Glutamatergic neuron (in vitro differentiated cells): ENCODE results near the gene SMARCB1. TPM values are rescaled to one million over a fixed set of nuclear protein-coding genes. Genes with fewer than 3 reads are reported as not detected.

Experiments
- DNase-seq: peaks from one replicate; pipeline ENCODE4 v3.0.0; 2022
- H3K27ac Mint-ChIP-seq: one replicate; pipeline ENCODE4 v1.8.0; 2020; ENCODE audit warnings: mild to moderate bottlenecking, mixed read lengths, inconsistent platforms; ENCODE audit not compliant: unreplicated experiment
- H3K27me3 Mint-ChIP-seq: one replicate; pipeline ENCODE4 v1.8.0; 2020; ENCODE audit warnings: mild to moderate bottlenecking, moderate library complexity, mixed read lengths, inconsistent platforms; ENCODE audit not compliant: unreplicated experiment
- H3K36me3 Mint-ChIP-seq: one replicate; pipeline ENCODE4 v1.8.0; 2020; ENCODE audit warnings: mild to moderate bottlenecking, mixed read lengths, inconsistent platforms; ENCODE audit not compliant: unreplicated experiment
- H3K4me1 Mint-ChIP-seq: one replicate; pipeline ENCODE4 v1.8.0; 2020; ENCODE audit warnings: mild to moderate bottlenecking, low read depth, mixed read lengths, inconsistent platforms; ENCODE audit not compliant: unreplicated experiment
- H3K4me3 Mint-ChIP-seq: one replicate; pipeline ENCODE4 v1.8.0; 2020; ENCODE audit warnings: mild to moderate bottlenecking, mixed read lengths, inconsistent platforms; ENCODE audit not compliant: unreplicated experiment
- H3K9me3 Mint-ChIP-seq: one replicate; pipeline ENCODE4 v1.8.0; 2020; ENCODE audit warnings: mild to moderate bottlenecking, moderate library complexity, mixed read lengths, inconsistent platforms; ENCODE audit not compliant: unreplicated experiment
- CTCF ChIP-seq: fragments of 200-600 bp; sonication (generic); IDR thresholded peaks from one replicate; pipeline ENCODE4 v1.5.0; 2021; ENCODE audit not compliant: partially characterized antibody, unreplicated experiment
- total RNA-seq: library from RNA; stranded (reverse); fragmentation: NEBNext Ultra II Directional; extraction: Animal tissue kit (Norgen Biotek cat#: 25700); gene quantifications from one replicate; pipeline ENCODE4 v1.2.1, GENCODE V29; 2021; ENCODE audit not compliant: unreplicated experiment

SMARCB1 gene
- total RNA-seq, 1 donor from 2014 or later: 227 TPM

DNA sequence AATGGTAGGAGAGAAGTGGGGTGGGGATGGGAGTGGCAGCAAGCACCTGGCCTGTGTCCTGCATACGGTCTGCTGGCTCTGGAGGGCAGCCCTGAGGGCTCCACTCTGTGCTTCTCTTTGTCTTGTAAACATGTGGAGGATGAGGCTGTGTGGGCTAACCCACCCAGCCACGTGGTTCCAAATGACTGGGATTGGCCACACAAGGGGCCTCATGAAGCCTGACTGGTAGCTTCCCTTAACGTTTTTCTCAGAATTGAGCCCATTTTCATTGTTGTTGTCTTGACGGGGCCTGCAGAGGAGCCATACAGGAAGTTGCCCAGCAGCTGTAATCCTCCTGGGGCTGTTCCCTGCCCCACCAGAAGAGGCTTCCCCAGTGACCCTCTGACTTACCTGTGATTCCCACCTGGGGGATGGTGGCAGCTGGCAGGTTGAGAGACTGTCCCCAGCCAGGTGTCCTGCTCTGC lies 34.0 kb downstream of the SMARCB1 start:
- no peak for DNase-seq
- Mint-ChIP-seq H3K27me3 (peaks cover 13% of the 10 kb centered on the region), H3K4me3 (no peak overlapping the region), H3K9me3 (peaks cover 4% of the 10 kb centered on the region), H3K4me1 (peaks cover 24% of the 10 kb centered on the region), H3K27ac (no peak overlapping the region), H3K36me3 (no peaks in the 10 kb centered on the region)
- no peak for TF ChIP-seq CTCF

DNA sequence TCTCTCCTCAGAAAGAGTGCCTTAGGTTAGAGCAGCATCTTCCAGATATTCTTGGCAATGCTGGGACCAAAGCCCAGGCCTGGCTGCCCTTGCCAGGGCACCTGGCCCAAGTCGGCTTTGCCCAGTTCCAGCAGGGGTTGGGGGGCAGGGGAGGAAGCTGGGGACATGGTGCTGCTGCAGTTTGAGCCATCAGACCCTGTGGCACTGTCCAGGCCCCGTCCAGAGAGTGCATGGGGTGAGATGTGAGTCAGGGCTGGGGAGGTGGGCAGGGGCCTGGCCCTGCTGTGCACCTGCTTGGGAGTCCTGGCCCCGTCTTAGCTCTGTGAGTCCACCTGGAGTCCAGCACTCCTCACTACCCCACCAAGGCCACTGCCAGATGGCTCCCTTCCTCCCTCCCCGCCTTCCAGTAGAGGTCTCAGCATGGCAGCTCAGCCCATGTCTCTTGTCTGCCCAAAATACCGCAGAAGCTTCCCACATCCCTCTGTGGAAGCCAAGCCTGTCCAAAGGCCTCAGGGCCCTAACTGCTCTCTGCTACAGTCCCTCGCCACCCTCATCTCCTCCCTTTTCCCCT lies 35.4 kb downstream of the SMARCB1 start:
- H3K36me3 Mint-ChIP-seq: no peaks in the 10 kb centered on the region
- H3K4me1 Mint-ChIP-seq: peaks cover 19% of the 10 kb centered on the region
- no peak overlapping the region for H3K4me3 Mint-ChIP-seq
- H3K27me3 Mint-ChIP-seq: peaks cover 8% of the 10 kb centered on the region
- no peak for TF ChIP-seq CTCF
- H3K27ac Mint-ChIP-seq: peak overlapping the region; percentile 17
- peaks cover 1% of the 10 kb centered on the region for H3K9me3 Mint-ChIP-seq
- DNase-seq: no peak

GRCh38 chr22:23823331-23823791 lies 36.6 kb downstream of the SMARCB1 start:
- no peak for DNase-seq
- H3K27me3 Mint-ChIP-seq: peaks cover 8% of the 10 kb centered on the region
- no peaks in the 10 kb centered on the region for H3K36me3 Mint-ChIP-seq
- H3K4me3 Mint-ChIP-seq: no peak overlapping the region
- H3K9me3 Mint-ChIP-seq: peaks cover 1% of the 10 kb centered on the region
- H3K27ac Mint-ChIP-seq: peak overlapping the region; percentile 43
- no peak for TF ChIP-seq CTCF
- H3K4me1 Mint-ChIP-seq: peaks cover 16% of the 10 kb centered on the region

DNA sequence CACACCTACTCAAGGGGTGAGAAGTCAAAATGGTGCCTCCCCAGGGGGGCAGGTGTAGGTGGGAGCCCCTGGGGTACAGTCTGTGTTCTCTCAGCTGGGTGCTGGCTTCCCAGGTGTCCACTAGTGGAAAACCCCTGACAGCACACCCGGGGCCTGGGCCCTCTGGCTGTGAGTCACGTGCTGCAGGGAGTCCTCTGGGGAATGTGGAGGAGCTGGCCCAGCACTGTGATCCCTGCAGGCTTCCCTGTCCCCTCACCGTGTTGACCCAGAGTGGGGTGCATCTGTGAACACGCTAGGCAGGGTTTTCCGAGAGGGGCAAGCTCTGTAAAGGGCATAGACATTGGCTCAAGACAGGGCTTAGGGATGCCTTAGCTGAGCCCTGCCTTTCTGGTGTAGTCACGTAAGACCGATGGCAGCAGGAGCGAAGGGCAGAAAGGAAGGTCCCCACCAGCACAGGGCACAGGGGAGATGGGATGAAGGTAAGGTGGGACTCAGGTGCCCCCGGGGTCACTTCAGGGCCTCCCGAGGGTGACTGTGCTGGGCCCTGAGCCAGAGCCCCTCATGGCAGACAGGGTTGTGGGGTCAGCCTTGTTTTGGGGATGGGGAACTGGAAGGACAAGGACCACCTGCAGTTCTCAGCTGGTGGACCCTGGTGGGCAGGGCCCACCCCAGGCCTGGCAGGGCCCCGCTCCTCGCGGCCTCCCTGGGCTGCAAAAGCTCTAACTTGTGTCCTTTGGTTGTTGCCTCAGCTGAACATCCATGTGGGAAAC lies 37.9 kb downstream of the SMARCB1 start:
- Mint-ChIP-seq H3K4me1 (peaks cover 16% of the 10 kb centered on the region), H3K9me3 (peaks cover 1% of the 10 kb centered on the region), H3K4me3 (no peak overlapping the region), H3K27ac (no peak overlapping the region), H3K27me3 (peaks cover 8% of the 10 kb centered on the region), H3K36me3 (no peaks in the 10 kb centered on the region)
- TF ChIP-seq CTCF: no peak
- DNase-seq: no peak
